Measurements from ENCODE around the gene FBXW7. TPM values are rescaled to one million over a fixed set of nuclear protein-coding genes. Genes with fewer than 3 reads are reported as not detected.
A peak's percentile ranks its signal among the peaks of the same experiment; 100 is the strongest.

Gene FBXW7
- polyA plus RNA-seq, 1 of the 3 experiments (the other 2 are of a cell fraction), result 7.7 TPM

DNA sequence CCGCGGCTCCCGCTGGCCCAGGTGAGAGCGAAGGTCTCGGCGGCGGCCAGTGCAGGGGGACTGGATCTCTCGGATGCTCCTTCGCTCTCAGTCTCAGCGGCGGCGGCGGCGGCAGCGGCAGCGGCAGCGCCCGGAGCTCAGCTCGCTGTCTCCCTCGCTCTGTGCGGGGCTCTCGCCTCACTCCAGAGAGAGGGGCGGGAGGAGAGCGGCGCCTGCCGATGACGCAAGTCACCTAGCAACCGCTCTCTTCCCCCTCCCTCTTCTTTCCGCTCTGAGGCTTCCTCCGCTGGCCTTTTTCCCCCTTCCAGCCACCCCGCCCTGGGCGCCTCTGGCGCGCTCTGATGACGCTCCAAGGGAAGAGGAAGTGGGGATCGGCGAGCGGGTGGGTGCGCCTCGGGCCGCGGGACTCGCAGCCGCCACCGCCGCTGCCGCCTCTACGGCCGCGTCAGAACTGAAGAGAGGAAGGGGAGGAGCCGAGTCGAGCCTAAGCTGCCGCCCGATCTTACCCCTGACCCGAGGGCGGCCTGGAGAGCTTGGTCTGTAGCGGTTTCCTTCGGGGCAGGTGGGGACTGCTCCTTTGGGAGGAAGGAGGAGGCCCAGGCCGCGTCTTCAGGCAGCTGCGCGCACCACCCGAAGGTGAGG, at the start of gene FBXW7 (continued):
- TF ChIP-seq, protein P1, sequence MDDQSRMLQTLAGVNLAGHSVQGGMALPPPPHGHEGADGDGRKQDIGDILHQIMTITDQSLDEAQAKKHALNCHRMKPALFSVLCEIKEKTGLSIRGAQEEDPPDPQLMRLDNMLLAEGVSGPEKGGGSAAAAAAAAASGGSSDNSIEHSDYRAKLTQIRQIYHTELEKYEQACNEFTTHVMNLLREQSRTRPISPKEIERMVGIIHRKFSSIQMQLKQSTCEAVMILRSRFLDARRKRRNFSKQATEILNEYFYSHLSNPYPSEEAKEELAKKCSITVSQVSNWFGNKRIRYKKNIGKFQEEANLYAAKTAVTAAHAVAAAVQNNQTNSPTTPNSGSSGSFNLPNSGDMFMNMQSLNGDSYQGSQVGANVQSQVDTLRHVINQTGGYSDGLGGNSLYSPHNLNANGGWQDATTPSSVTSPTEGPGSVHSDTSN (IDR thresholded peaks at IDR 0.05), result 0 out of 2 replicates have a peak, but pooled peaks have one; percentile 9
- TF ChIP-seq EZH2phosphoT487 (IDR thresholded peaks at IDR 0.05; ENCODE audit: borderline replicate concordance, low read depth), result no peak
- no peak for TF ChIP-seq JUND (IDR thresholded peaks at IDR 0.05)
- TF ChIP-seq, protein P2, sequence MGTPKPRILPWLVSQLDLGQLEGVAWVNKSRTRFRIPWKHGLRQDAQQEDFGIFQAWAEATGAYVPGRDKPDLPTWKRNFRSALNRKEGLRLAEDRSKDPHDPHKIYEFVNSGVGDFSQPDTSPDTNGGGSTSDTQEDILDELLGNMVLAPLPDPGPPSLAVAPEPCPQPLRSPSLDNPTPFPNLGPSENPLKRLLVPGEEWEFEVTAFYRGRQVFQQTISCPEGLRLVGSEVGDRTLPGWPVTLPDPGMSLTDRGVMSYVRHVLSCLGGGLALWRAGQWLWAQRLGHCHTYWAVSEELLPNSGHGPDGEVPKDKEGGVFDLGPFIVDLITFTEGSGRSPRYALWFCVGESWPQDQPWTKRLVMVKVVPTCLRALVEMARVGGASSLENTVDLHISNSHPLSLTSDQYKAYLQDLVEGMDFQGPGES (IDR thresholded peaks at IDR 0.05; ENCODE audit: low read depth, low read length), result no peak
- TF ChIP-seq, protein P3, sequence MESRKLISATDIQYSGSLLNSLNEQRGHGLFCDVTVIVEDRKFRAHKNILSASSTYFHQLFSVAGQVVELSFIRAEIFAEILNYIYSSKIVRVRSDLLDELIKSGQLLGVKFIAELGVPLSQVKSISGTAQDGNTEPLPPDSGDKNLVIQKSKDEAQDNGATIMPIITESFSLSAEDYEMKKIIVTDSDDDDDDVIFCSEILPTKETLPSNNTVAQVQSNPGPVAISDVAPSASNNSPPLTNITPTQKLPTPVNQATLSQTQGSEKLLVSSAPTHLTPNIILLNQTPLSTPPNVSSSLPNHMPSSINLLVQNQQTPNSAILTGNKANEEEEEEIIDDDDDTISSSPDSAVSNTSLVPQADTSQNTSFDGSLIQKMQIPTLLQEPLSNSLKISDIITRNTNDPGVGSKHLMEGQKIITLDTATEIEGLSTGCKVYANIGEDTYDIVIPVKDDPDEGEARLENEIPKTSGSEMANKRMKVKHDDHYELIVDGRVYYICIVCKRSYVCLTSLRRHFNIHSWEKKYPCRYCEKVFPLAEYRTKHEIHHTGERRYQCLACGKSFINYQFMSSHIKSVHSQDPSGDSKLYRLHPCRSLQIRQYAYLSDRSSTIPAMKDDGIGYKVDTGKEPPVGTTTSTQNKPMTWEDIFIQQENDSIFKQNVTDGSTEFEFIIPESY (IDR thresholded peaks at IDR 0.05; ENCODE audit: borderline replicate concordance, low read depth), result no peak; the same call in 1 of the 2 replicates
- TF ChIP-seq ELF1 (IDR thresholded peaks at IDR 0.05), result peak; percentile 97
- TF ChIP-seq TEAD4 (IDR thresholded peaks at IDR 0.05; ENCODE audit: borderline replicate concordance, insufficient read depth), result no peak
- TF ChIP-seq MEF2A (IDR thresholded peaks at IDR 0.05; ENCODE audit: borderline replicate concordance, low read depth), result no peak
- TF ChIP-seq NRF1 (IDR thresholded peaks at IDR 0.05; ENCODE audit: low read depth, low read length), result no peak
- TF ChIP-seq TCF12 (IDR thresholded peaks at IDR 0.05), result peak; percentile 30; the same call in 1 of the 2 replicates
- TF ChIP-seq, protein P4, sequence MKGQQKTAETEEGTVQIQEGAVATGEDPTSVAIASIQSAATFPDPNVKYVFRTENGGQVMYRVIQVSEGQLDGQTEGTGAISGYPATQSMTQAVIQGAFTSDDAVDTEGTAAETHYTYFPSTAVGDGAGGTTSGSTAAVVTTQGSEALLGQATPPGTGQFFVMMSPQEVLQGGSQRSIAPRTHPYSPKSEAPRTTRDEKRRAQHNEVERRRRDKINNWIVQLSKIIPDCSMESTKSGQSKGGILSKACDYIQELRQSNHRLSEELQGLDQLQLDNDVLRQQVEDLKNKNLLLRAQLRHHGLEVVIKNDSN (IDR thresholded peaks at IDR 0.05; ENCODE audit: borderline replicate concordance, low read depth), result no peak

DNA sequence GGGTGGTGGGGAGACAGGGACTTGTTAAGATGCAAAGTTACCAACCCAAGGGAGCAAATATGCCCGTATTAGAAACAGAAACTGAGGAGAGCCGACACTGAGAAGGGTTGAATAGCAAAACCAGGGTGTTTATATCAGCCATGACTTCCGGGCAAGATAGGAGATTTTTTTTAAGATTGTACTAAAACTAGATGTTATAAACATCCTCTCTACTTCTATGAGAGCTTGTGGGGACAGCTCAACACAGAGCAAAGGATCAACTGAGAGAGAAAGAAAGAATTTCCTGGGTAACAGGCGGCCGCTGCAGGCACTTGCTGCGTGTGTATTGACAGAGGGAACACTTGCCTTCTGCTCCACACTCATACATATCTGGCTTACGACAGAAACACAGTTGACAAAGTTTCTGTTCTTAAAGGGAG, 49.1 kb upstream of the FBXW7 start:
- H4K20me1 ChIP-seq (ENCODE audit: insufficient read depth), result no peaks in the 10 kb centered on the region
- TF ChIP-seq, protein P4 (IDR thresholded peaks at IDR 0.05; ENCODE audit: borderline replicate concordance, low read depth), result no peak
- TF ChIP-seq TEAD4 (IDR thresholded peaks at IDR 0.05; ENCODE audit: borderline replicate concordance, insufficient read depth) (no peak), SMC3 (IDR thresholded peaks at IDR 0.05; ENCODE audit: low read depth, low read length) (no peak), FOXM1 (IDR thresholded peaks at IDR 0.05; ENCODE audit: low read depth) (no peak), NFIC (IDR thresholded peaks at IDR 0.05; ENCODE audit: borderline replicate concordance) (no peak), FOSL2 (IDR thresholded peaks at IDR 0.05; ENCODE audit: borderline replicate concordance, low read depth) (no peak), GATA2 (CRISPR knock-in tag; IDR thresholded peaks at IDR 0.05) (no peak), SIN3A (IDR thresholded peaks at IDR 0.05; ENCODE audit: borderline replicate concordance, low read depth, low read length) (no peak), TAF1 (IDR thresholded peaks at IDR 0.05; ENCODE audit: borderline replicate concordance, low read depth, low read length) (no peak), GABPA (IDR thresholded peaks at IDR 0.05; ENCODE audit: low read depth) (no peak)
- TF ChIP-seq, protein P2 (IDR thresholded peaks at IDR 0.05; ENCODE audit: low read depth, low read length), result no peak
- TF ChIP-seq, protein P5, sequence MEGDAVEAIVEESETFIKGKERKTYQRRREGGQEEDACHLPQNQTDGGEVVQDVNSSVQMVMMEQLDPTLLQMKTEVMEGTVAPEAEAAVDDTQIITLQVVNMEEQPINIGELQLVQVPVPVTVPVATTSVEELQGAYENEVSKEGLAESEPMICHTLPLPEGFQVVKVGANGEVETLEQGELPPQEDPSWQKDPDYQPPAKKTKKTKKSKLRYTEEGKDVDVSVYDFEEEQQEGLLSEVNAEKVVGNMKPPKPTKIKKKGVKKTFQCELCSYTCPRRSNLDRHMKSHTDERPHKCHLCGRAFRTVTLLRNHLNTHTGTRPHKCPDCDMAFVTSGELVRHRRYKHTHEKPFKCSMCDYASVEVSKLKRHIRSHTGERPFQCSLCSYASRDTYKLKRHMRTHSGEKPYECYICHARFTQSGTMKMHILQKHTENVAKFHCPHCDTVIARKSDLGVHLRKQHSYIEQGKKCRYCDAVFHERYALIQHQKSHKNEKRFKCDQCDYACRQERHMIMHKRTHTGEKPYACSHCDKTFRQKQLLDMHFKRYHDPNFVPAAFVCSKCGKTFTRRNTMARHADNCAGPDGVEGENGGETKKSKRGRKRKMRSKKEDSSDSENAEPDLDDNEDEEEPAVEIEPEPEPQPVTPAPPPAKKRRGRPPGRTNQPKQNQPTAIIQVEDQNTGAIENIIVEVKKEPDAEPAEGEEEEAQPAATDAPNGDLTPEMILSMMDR (IDR thresholded peaks at IDR 0.05), result no peak
- TF ChIP-seq, protein P1 (IDR thresholded peaks at IDR 0.05), result no peak

More for the DNA sequence above, 49.1 kb upstream of the FBXW7 start:
- Histone ChIP-seq H3K36me3 (replicated peaks in 1 of 2; ENCODE audit: control insufficient read depth in 1 of 2, insufficient read depth in 2 of 2, low read length in 1 of 2) (no peaks in the 10 kb centered on the region), H3F3A (replicated peaks; ENCODE audit: insufficient read depth) (no peaks in the 10 kb centered on the region), H2AFZ (ENCODE audit: low read depth) (no peak overlapping the region; the same call in 1 of the 2 replicates), H3K27me3 (ENCODE audit: insufficient read depth) (no peaks in the 10 kb centered on the region), H3K4me3 (ENCODE audit: low read depth in 2 of 2, low read length in 1 of 2) (no peak overlapping the region), H3K4me2 (no peak overlapping the region), H3K79me2 (ENCODE audit: insufficient read depth) (no peaks in the 10 kb centered on the region), H3K9me2 (no peaks in the 10 kb centered on the region), H3K9me3 (no peaks in the 10 kb centered on the region), H3K27ac (ENCODE audit: low read depth in 2 of 2, low read length in 1 of 2) (no peak overlapping the region), H3K4me1 (ENCODE audit: control insufficient read depth in 1 of 2, insufficient read depth in 2 of 2, low read depth in 1 of 2, low read length in 1 of 2) (peaks cover 0 to 5% of the 10 kb centered on the region in 2 experiments; a peak in 3 of 4 replicates), H3K9ac (no peak overlapping the region)
- ChIA-PET POLR2A (no interaction called here), CTCF (interaction anchor here (1.3 kb wide), 1 partner anchor 56 kb away, joined by 4 read pairs; no protein-coding TSS in a partner anchor)
- no peak for DNase-seq
- WGBS (ENCODE audit: low lambda C conversion rate), result 77% methylated on average over 7 of the region's 7 CpGs
